HepG2 (cell line): Measurements from ENCODE around the gene ALG8. TPM values are rescaled to one million over a fixed set of nuclear protein-coding genes. Genes with fewer than 3 reads are reported as not detected.
A peak's percentile ranks its signal among the peaks of the same experiment; 100 is the strongest.

Experiments
- ATF2 ChIP-seq: sonication (generic); formaldehyde crosslinking; IDR thresholded peaks from 2 replicates; pipeline ENCODE4 v1.4.0; 2020; ENCODE audit warnings: missing genetic modification reagents
- CCDC6 ChIP-seq: sonication (generic); formaldehyde crosslinking; IDR thresholded peaks from 2 replicates; pipeline ENCODE4 v1.8.1; 2022; ENCODE audit warnings: mild to moderate bottlenecking, missing genetic modification reagents, moderate library complexity
- DR1 ChIP-seq: sonication (generic); formaldehyde crosslinking; IDR thresholded peaks from 2 replicates; pipeline ENCODE4 v1.8.0; 2021; ENCODE audit warnings: mild to moderate bottlenecking, missing genetic modification reagents, inconsistent platforms
- EZH2 ChIP-seq: conservative IDR thresholded peaks from 2 replicates; pipeline ENCODE4 v1.6.1; 2012; ENCODE audit warnings: mild to moderate bottlenecking, low read depth, low read length, moderate library complexity
- FOXK1 ChIP-seq: sonication (generic); formaldehyde crosslinking; IDR thresholded peaks from 2 replicates; pipeline ENCODE4 v1.4.0; 2020; ENCODE audit warnings: low read depth, missing genetic modification reagents, borderline replicate concordance
- FUBP1 ChIP-seq: sonication (generic); formaldehyde crosslinking; IDR thresholded peaks from 2 replicates; pipeline ENCODE4 v1.5.1; 2020; ENCODE audit warnings: missing genetic modification reagents, mild to moderate bottlenecking, borderline replicate concordance
- IRF1 ChIP-seq: sonication (generic); formaldehyde crosslinking; IDR thresholded peaks from 2 replicates; pipeline ENCODE4 v1.4.0; 2020; ENCODE audit warnings: low read depth, mild to moderate bottlenecking, missing genetic modification reagents
- MAX ChIP-seq: IDR thresholded peaks from 2 replicates; pipeline ENCODE4 v1.6.1; 2012; ENCODE audit warnings: inconsistent platforms
- MTA3 ChIP-seq: sonication (generic); formaldehyde crosslinking; IDR thresholded peaks from 2 replicates; pipeline ENCODE4 v1.4.0; 2020; ENCODE audit warnings: missing genetic modification reagents
- SKIL ChIP-seq: sonication (generic); formaldehyde crosslinking; IDR thresholded peaks from 2 replicates; pipeline ENCODE4 v1.8.0; 2022; ENCODE audit warnings: missing genetic modification reagents, mild to moderate bottlenecking, moderate library complexity, borderline replicate concordance
- SMARCC2 ChIP-seq: fragments of 450-650 bp; IDR thresholded peaks from 2 replicates; pipeline ENCODE4 v1.6.1; 2017; ENCODE audit warnings: antibody characterized with exemption, mild to moderate bottlenecking
- SMYD3 ChIP-seq: sonication (generic); formaldehyde crosslinking; IDR thresholded peaks from 2 replicates; pipeline ENCODE4 v1.8.1; 2023; ENCODE audit warnings: mild to moderate bottlenecking, missing genetic modification reagents
- TRAFD1 ChIP-seq: sonication (generic); formaldehyde crosslinking; IDR thresholded peaks from 2 replicates; pipeline ENCODE4 v1.5.1; 2020; ENCODE audit warnings: missing genetic modification reagents, mild to moderate bottlenecking, borderline replicate concordance
- YEATS2 ChIP-seq: sonication (generic); formaldehyde crosslinking; IDR thresholded peaks from 2 replicates; pipeline ENCODE4 v1.4.0; 2020; ENCODE audit warnings: missing genetic modification reagents, borderline replicate concordance
- ZBTB25 ChIP-seq: IDR thresholded peaks from 2 replicates; pipeline ENCODE4 v1.6.1; 2018; ENCODE audit warnings: missing genetic modification reagents
- ZNF263 ChIP-seq: sonication (generic); formaldehyde crosslinking; IDR thresholded peaks from 2 replicates; pipeline ENCODE4 v1.4.0; 2020; ENCODE audit warnings: missing genetic modification reagents
- ZNF292 ChIP-seq: sonication (generic); formaldehyde crosslinking; IDR thresholded peaks from 2 replicates; pipeline ENCODE4 v1.8.1; 2022; ENCODE audit warnings: mild to moderate bottlenecking, low read depth, missing genetic modification reagents, borderline replicate concordance
- polyA plus RNA-seq, 8 experiments: library from polyadenylated mRNA; depleted of rRNA in 3 of 8; stranded (reverse) in 7 of 8; unstranded in 1 of 8; fragments of >200 nt; fragmentation: Illumina TruSeq in 4 of 8; extraction: Trizol in 4 of 8; gene quantifications; 2 replicates each; pipeline versions ENCODE4 v1.2.1 to v1.2.3, GENCODE V29; 2011 to 2016; ENCODE audit warnings: low read depth in 4 of 8, missing spikeins in 1 of 8, mixed read lengths in 1 of 8; ENCODE audit not compliant: insufficient read depth in 1 of 8
- total RNA-seq, 5 experiments: library from RNA; depleted of rRNA; stranded (reverse); fragments of >200 nt; fragmentation: Illumina TruSeq; extraction: Trizol; gene quantifications; 2 replicates each; pipeline ENCODE4 v1.2.3, GENCODE V29; 2016; ENCODE audit warnings: low read depth in 1 of 5

Gene ALG8
- total and polyA plus RNA-seq, 2 of the 13 experiments (the other 11 are each of a cell fraction or from before 2014, with no cell fraction given), result 75.8 to 88.0 TPM

GRCh38 chr11:78139422-78140391 lies at the start of gene ALG8 (continued):
- TF ChIP-seq TRAFD1 (CRISPR knock-in tag) (no peak), ZNF292 (CRISPR knock-in tag) (0 out of 2 replicates have a peak, but pooled peaks have one; percentile 35), ZBTB25 (CRISPR knock-in tag) (0 out of 2 replicates have a peak, but pooled peaks have one; percentile 19), YEATS2 (CRISPR knock-in tag) (peak; percentile 84; the same call in 1 of the 2 replicates), MAX (peak; percentile 98), MTA3 (CRISPR knock-in tag) (no peak), SMYD3 (peak; percentile 82), CCDC6 (CRISPR knock-in tag) (peak; percentile 96), DR1 (CRISPR knock-in tag) (peak; percentile 90), FUBP1 (CRISPR knock-in tag) (no peak), EZH2 (no peak), ZNF263 (CRISPR knock-in tag) (no peak), SMARCC2 (no peak), IRF1 (CRISPR knock-in tag) (peak; percentile 44; the same call in 1 of the 2 replicates), FOXK1 (peak; percentile 79), ATF2 (CRISPR knock-in tag) (0 out of 2 replicates have a peak, but pooled peaks have one; percentile 42), SKIL (CRISPR knock-in tag) (no peak)
